Activated naive CD8-positive, alpha-beta T cell treated with anti-CD3 and anti-CD28 coated beads, Interleukin-2, amount 10 ng/mL, durations not matched to agents 7 days and 5 days (primary cell): ENCODE data around the gene VSTM2L. TPM values are rescaled to one million over a fixed set of nuclear protein-coding genes. Genes with fewer than 3 reads are reported as not detected.
"Not testable (repeated sequence)": the region's sequence is repeated elsewhere in the genome, so short reads cannot be mapped to it uniquely, and the experiment has no call there.

Experiments
- ATAC-seq: fragments of 150-1000 bp; cut with Tn5 transposase; one replicate; pipeline ENCODE4 v1.10.0; 2021; ENCODE audit warnings: low read depth, moderate library complexity
- POLR2A ChIA-PET: fragments of 350-600 bp; sonication (Branson Sonifier 250); formaldehyde crosslinking; loops from one replicate; lab custom pipeline; 2021; ENCODE audit warnings: antibody characterized with exemption; lab: Charles Lee
- DNase-seq: peaks from one replicate; pipeline ENCODE4 v3.0.0; 2021
- H3K27ac Mint-ChIP-seq: one replicate; pipeline ENCODE4 v1.8.0; 2022; ENCODE audit warnings: mild to moderate bottlenecking, mixed read lengths
- H3K27me3 Mint-ChIP-seq: one replicate; pipeline ENCODE4 v1.8.0; 2022; ENCODE audit warnings: mild to moderate bottlenecking, moderate library complexity, mixed read lengths
- H3K36me3 Mint-ChIP-seq: one replicate; pipeline ENCODE4 v1.8.0; 2021; ENCODE audit warnings: mild to moderate bottlenecking, mixed read lengths
- H3K4me1 Mint-ChIP-seq: one replicate; pipeline ENCODE4 v1.8.0; 2021; ENCODE audit warnings: mixed read lengths
- H3K4me3 Mint-ChIP-seq: one replicate; pipeline ENCODE4 v1.8.0; 2022; ENCODE audit warnings: mild to moderate bottlenecking, moderate library complexity, mixed read lengths
- H3K9me3 Mint-ChIP-seq: one replicate; pipeline ENCODE4 v1.8.0; 2021; ENCODE audit warnings: mixed read lengths
- total RNA-seq, 2 experiments: library from RNA; stranded (reverse); gene quantifications; one replicate each; pipeline ENCODE4 v1.2.3, GENCODE V29; 2021

VSTM2L gene
- total RNA-seq, 2 experiments from 2014 or later: not detected

DNA sequence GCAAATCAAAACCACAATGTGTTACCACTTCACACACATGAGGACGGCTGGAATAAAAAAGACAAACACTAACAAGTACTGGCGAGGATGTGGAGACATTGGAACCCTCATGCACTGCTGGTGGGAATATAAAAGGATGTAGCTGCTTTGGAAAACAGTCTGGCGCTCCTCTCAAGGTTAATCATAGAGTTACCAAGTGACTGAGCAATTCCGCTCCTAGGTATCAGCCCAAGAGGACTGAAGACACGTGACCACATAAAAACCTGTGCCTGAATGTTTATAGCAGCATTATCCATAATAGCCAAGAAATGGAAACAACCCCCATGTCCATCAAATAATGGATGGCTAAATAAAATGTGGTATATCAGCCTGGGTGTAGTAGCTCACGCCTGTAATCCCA, 45.0 kb downstream of the VSTM2L start:
- no peaks in the 10 kb centered on the region for H3K27me3 Mint-ChIP-seq
- no peak overlapping the region for H3K27ac Mint-ChIP-seq
- POLR2A ChIA-PET: no interaction called here
- no peak for DNase-seq
- no peaks in the 10 kb centered on the region for H3K4me1 Mint-ChIP-seq
- no peaks in the 10 kb centered on the region for H3K9me3 Mint-ChIP-seq
- ATAC-seq: no peak
- no peaks in the 10 kb centered on the region for H3K36me3 Mint-ChIP-seq
- H3K4me3 Mint-ChIP-seq: no peak overlapping the region

DNA sequence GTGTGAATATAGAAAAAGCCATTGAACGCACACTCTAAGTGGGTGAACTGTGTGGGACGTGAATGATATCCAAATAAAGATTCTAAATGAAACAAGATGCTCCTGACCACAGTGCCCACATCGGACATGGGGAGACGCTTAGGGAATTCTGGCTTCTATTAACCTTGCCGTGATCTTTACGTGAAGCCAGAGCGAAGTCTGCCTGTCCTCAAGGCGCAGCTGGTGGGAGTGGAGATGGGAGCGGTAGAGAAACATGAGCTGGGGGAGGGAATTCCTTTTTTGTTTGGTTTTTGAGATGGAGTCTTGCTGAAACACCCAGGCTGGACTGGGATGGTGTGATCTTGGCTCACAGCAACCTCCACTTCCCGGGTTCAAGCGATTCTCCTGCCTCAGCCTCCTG, 46.0 kb downstream of the VSTM2L start:
- DNase-seq (no peak), ATAC-seq (no peak)
- Mint-ChIP-seq H3K27ac (no peak overlapping the region), H3K4me3 (no peak overlapping the region), H3K27me3 (no peaks in the 10 kb centered on the region), H3K4me1 (no peaks in the 10 kb centered on the region), H3K9me3 (no peaks in the 10 kb centered on the region), H3K36me3 (no peaks in the 10 kb centered on the region)
- POLR2A ChIA-PET: no interaction called here

DNA sequence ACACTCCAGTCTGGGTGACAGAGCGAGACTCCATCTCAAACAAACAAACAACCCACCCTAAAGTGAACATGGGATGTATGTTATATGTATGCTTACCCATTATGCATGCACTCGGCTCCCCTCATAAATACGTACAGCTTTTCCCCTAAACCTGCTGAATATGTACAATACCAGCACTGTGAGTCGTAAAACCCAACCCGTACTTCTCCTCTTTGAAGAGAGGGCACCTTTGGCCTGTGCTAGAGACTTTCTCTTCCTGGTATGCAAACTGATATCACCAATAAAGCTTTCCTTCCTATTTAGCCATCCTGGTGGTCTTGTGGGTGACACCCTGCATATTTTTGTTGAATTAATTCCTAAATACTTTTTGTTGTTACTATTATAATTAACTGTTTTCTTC, 51.3 kb downstream of the VSTM2L start:
- Mint-ChIP-seq H3K4me1 (no peaks in the 10 kb centered on the region), H3K27me3 (peaks cover 14% of the 10 kb centered on the region), H3K27ac (no peak overlapping the region), H3K36me3 (no peaks in the 10 kb centered on the region), H3K4me3 (no peak overlapping the region), H3K9me3 (no peaks in the 10 kb centered on the region)
- ATAC-seq (no peak), DNase-seq (no peak)
- POLR2A ChIA-PET: no interaction called here

DNA sequence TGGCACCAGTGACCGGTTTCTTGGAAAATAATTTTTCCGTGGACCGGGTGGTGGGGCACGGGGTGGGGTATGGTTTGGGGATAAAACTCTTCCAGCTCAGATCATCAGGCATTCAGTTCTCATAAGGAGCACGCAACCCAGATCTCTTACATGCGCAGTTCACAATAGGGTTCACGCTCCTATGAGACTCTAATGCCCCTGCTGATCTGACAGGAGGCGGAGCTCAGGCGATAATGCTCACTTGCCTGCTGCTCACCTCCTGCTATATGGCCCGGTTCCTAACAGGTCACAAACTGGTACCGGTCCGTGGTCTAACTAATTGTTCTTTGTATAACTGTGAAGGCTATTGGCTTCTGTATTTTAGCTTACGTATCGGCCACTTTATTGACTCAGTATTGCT, 51.7 kb downstream of the VSTM2L start:
- Mint-ChIP-seq H3K27me3 (peaks cover 14% of the 10 kb centered on the region), H3K4me3 (no peak overlapping the region), H3K36me3 (no peaks in the 10 kb centered on the region), H3K27ac (no peak overlapping the region), H3K9me3 (no peaks in the 10 kb centered on the region), H3K4me1 (no peaks in the 10 kb centered on the region)
- POLR2A ChIA-PET: no interaction called here
- ATAC-seq (no peak), DNase-seq (no peak)

DNA sequence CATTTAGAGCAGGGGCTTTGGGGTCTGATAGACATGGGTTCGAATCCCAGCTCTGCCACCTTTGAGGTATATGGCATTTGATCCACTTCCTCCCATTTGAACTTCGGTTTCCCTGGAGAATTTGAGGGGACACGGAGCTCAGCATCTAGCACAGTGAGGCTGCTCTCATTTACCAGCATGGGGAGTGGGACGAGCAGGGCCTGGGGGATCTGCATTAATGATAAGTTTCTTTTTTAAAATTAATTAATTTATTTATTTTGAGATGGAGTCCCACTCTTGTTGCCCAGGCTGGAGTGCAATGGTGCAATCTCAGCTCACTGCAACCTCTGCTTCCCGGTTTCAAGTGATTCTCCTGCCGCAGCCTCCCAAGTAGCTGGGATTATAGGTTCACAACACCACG, 52.6 kb downstream of the VSTM2L start:
- ATAC-seq: no peak
- Mint-ChIP-seq H3K9me3 (no peaks in the 10 kb centered on the region), H3K4me3 (no peak overlapping the region), H3K4me1 (no peaks in the 10 kb centered on the region), H3K36me3 (no peaks in the 10 kb centered on the region), H3K27ac (no peak overlapping the region), H3K27me3 (peaks cover 20% of the 10 kb centered on the region)
- no peak for DNase-seq
- POLR2A ChIA-PET: no interaction called here

DNA sequence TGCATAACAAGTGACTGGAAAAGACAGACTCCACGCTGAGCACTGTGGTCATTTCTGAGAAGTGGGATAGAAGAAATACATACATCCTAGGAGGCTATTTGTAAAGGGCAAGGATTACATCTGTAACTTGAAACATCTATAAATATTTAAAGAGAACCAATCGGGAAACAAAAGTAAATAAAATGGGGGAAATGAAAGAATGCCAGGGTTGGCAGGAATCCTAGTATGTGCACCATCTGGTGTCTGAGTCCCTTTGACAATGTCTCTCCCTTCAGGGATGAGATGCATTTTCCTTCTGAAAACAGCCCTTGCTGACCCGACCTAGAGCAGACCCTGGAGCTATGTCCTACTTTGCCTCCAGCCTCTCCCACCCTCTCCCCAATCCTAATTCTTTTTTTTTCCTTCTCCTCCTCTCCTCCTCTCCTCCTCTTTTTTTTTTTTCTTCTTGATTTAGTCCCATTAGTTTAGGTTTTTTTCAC, 53.2 kb downstream of the VSTM2L start:
- no peak overlapping the region for H3K4me3 Mint-ChIP-seq
- peaks cover 20% of the 10 kb centered on the region for H3K27me3 Mint-ChIP-seq
- ATAC-seq (no peak), DNase-seq (no peak)
- no peaks in the 10 kb centered on the region for H3K36me3 Mint-ChIP-seq
- POLR2A ChIA-PET: no interaction called here
- H3K4me1 Mint-ChIP-seq: no peaks in the 10 kb centered on the region
- H3K9me3 Mint-ChIP-seq: no peaks in the 10 kb centered on the region
- no peak overlapping the region for H3K27ac Mint-ChIP-seq

DNA sequence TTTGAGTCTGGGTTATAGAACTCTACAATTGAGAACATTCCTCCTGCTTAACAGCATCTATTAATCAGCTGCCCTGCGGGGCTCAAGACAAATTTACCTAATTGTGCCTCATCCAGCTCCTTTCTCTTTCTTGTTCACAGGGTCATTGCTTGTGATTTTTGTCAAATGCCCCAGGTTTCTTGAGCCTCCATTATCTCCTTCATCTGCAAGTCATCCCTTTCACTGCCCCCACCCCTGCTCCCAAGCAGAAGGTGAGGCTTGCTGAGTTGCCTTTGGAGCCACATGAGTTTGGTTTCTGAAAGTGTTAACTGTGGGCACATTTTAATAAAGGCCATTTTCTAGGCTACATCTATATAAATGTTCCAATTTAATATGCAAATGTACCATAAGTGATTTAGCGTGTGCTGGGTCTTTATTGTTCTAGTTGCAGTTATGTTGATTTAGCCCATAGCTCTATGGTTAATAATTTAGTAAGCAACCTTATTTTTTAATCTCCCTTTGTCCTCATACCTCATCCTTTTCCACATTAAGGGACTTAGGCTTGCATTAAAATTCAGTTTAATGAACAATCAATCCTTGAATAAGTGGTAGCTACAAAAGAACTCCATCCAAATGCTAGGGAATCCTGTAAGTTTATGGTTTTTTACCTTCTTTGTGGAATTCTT, 56.1 kb downstream of the VSTM2L start:
- no peaks in the 10 kb centered on the region for H3K36me3 Mint-ChIP-seq
- POLR2A ChIA-PET: no interaction called here
- DNase-seq: no peak

DNA sequence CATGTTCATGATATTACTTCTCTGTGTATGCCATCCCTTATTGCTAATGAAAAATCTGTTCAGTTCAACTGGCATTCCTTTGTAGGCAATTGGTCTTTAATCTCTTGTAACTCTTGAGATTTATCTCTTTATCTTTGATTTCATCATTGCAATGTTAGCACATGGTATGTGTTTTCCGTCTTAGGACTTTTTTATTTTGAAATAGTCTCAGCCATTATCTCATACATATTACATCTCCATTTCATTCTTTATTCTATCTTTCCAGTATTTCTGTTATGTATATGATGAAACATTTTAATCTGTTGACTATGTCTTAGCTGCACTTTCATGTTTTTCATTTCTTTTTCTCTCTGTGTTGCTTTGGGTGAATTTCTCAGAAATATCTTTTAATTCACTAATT, 58.1 kb downstream of the VSTM2L start:
- Mint-ChIP-seq H3K4me3 (no peak overlapping the region), H3K9me3 (no peaks in the 10 kb centered on the region), H3K27me3 (peaks cover 32% of the 10 kb centered on the region), H3K27ac (no peak overlapping the region), H3K36me3 (no peaks in the 10 kb centered on the region), H3K4me1 (no peaks in the 10 kb centered on the region)
- POLR2A ChIA-PET: no interaction called here
- no peak for DNase-seq
- no peak for ATAC-seq

More for the DNA sequence above, 56.1 kb downstream of the VSTM2L start:
- Mint-ChIP-seq H3K4me3 (no peak overlapping the region), H3K4me1 (no peaks in the 10 kb centered on the region), H3K27ac (no peak overlapping the region), H3K27me3 (peaks cover 24% of the 10 kb centered on the region), H3K9me3 (no peaks in the 10 kb centered on the region)
- no peak for ATAC-seq

DNA sequence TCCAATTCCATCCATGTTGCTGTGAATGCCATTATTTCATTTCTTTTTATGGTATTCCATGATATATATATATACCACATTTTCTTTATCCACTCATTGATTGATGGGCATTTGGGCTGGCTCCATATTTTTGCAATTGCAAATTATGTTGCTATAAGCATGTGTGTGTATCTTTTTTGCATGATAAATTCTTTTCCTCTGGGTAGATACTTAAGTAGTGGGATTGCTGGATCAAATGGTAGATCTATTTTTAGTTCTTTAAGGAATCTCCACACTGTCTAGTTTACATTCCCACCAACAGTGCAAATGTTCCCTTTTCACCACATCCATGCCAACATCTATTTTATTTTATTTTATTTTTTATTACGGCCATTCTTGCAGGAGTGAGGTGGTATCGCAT, 60.6 kb downstream of the VSTM2L start:
- ATAC-seq, H3K4me1 Mint-ChIP-seq, H3K27ac Mint-ChIP-seq, POLR2A ChIA-PET, DNase-seq, H3K9me3 Mint-ChIP-seq, H3K4me3 Mint-ChIP-seq, H3K36me3 Mint-ChIP-seq: not testable (repeated sequence)
- H3K27me3 Mint-ChIP-seq: peaks cover 24% of the 10 kb centered on the region

DNA sequence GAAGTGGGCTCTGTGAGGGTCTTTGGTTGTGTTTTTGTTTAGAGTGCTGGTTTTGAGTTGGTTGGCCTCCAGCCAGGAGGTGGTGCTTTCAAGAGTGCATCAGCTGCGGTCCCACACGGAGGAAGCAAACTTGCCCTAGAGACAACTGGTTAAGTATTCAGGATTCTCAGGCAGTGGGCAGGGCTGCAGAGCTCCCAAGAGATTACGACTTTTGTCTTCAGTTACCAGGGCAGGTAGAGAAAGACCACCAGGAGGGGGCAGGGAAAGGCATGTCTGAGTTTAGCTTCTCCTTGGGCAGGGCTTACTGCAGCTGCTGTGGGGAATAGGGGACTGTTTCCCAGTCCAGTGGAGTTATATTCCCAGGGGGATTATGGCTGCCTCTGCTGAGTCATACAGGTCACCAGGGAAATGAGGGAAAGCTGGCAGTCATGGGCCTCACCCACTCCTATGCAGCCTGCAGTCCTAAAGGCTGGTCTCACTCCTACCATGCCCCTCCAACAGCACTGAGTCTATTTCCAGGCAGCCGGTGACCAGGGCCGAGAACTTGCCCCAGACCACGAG, 66.0 kb downstream of the VSTM2L start:
- no peaks in the 10 kb centered on the region for H3K36me3 Mint-ChIP-seq
- DNase-seq (no peak), ATAC-seq (no peak)
- POLR2A ChIA-PET: no interaction called here
- peaks cover 12% of the 10 kb centered on the region for H3K27me3 Mint-ChIP-seq
- no peak overlapping the region for H3K4me3 Mint-ChIP-seq
- H3K27ac Mint-ChIP-seq: no peak overlapping the region
- peaks cover 6% of the 10 kb centered on the region for H3K9me3 Mint-ChIP-seq
- H3K4me1 Mint-ChIP-seq: no peaks in the 10 kb centered on the region

DNA sequence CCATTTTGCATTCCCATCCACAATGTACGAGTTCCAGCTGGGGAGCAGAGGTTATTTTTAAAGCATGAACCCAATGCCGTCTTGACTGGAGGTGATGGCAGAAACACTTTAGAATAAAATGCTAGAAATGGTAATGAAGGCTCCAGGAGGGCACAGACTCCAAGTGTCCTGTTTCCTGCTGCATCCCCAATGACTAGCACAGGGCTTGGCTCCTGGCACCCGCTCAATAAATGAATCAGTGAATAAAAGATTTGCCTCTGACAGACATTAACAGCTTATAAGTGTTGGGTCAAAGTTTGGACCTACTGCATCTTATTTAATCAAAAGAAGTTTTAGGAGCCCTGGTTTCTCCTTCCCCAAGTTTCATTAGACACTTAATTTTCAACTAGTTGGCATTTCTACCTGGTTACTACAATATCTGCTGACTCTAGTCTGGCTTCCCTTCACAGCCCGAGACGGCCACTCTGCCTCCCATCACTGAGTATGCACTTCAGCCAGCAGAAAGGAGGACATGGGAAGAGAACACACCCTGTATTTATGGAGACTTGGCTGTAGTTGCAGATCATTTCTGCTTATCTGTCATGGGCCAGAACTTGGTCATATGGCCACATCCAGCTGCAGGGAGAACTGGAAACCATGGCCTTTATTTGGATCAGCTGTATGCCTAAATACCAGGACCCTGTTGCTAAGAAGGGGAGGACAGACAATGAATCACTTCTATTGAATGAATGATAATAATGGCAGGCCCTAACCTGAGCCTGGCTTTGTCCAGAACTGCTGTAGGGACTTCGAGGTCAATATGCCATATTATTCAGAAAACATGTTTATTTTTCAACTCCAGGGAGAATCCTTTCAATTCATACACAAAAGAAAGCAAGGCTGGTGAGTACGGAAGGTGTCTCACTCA, 67.3 kb downstream of the VSTM2L start:
- Mint-ChIP-seq H3K4me3 (no peak overlapping the region), H3K9me3 (peaks cover 6% of the 10 kb centered on the region), H3K36me3 (no peaks in the 10 kb centered on the region), H3K27ac (no peak overlapping the region), H3K4me1 (no peaks in the 10 kb centered on the region), H3K27me3 (peaks cover 4% of the 10 kb centered on the region)
- ATAC-seq: no peak
- POLR2A ChIA-PET: no interaction called here
- no peak for DNase-seq

DNA sequence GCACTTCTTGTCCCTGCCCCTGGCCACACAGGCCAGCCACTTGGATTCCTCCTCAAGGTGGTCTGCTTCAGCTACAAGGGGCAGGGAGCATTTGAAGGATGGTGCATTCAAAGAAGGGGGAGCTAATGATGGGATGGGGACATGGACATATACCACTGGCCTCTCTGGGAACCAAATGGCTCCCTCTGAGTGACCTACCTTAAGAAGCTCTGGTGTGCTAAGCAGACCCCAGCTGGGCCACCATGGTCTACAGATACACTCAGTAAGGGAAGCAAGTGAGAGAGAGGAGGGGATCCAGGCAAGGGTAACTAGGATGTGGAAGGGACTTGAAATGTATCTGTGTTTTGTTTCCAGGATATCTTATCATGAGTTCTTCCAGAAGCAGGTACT, 67.9 kb downstream of the VSTM2L start:
- Mint-ChIP-seq H3K27me3 (peaks cover 4% of the 10 kb centered on the region), H3K9me3 (peaks cover 6% of the 10 kb centered on the region), H3K36me3 (no peaks in the 10 kb centered on the region), H3K4me1 (no peaks in the 10 kb centered on the region), H3K27ac (no peak overlapping the region), H3K4me3 (no peak overlapping the region)
- DNase-seq (no peak), ATAC-seq (no peak)
- POLR2A ChIA-PET: no interaction called here

DNA sequence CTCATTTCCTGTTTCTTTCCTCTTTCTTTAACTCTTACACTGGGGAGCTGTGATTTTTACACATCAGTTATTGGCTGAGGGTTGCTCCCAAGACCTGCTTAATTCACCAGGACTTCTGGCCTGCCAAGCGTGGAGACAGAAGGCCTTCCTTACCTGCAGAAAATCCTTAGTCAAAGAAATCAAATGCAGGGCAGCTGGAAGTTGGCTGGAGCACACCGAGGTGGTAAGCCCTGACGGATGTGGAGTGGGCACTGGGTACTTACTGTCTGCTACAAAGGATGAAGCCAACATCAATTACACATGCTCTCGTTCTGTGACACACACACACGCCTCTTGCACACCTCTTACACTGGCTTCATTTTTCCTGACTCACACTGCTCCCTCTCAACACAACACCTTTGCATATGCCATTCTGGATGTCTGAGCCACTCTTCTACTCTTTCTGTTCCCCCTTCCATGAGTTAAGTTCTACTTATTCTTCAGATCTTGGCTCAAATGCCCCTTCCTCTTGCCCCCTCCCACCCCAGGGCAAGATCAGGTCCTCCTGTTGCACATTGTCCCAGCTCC, 68.7 kb downstream of the VSTM2L start:
- DNase-seq (no peak), ATAC-seq (no peak)
- Mint-ChIP-seq H3K4me3 (no peak overlapping the region), H3K9me3 (peaks cover 6% of the 10 kb centered on the region), H3K4me1 (peaks cover 3% of the 10 kb centered on the region), H3K36me3 (peaks cover 1% of the 10 kb centered on the region), H3K27ac (no peak overlapping the region), H3K27me3 (no peaks in the 10 kb centered on the region)
- POLR2A ChIA-PET: no interaction called here
